ENCODE measurements around the gene MRC1. TPM values are rescaled to one million over a fixed set of nuclear protein-coding genes. Genes with fewer than 3 reads are reported as not detected.

MRC1 gene
- total RNA-seq, 2 experiments from 2014 or later, result 0.08 TPM

DNA sequence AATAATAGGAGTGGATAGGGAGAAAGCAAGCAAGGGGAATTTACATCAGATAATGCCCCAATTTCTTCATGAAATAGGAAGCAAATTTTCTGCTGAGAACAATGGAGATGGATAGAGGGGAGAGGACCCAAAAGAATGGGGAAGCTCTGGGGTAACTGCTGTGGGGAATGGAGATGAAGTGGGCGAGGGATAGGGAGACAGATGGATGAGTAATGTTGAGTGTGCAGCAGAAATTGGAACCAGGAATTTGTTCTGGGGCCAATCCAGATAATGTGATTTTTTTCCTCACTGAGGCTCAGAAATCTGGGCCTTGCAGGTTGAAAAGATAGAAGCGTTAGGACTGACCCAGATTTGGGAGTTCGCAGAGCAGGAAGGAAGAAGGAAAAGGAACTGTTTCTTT, 24.5 kb upstream of the MRC1 start:
- H3K4me3 ChIP-seq (ENCODE audit: low read length), result no peak overlapping the region
- CTCF ChIA-PET, result no interaction called here
- H3K4me1 Mint-ChIP-seq (ENCODE audit: low read depth), result no peaks in the 10 kb centered on the region
- H3K9me3 Mint-ChIP-seq, result no peaks in the 10 kb centered on the region
- H3K27ac Mint-ChIP-seq, result no peak overlapping the region
- intact Hi-C loops (cut with DNase I, micrococcal nuclease), result no loop called here
- ATAC-seq (ENCODE audit: poor library complexity) (no peak), DNase-seq (no peak)
- H3K4me3 Mint-ChIP-seq, result no peak overlapping the region
- H3K36me3 Mint-ChIP-seq (ENCODE audit: low read depth), result no peaks in the 10 kb centered on the region
- no peaks in the 10 kb centered on the region for H3K36me3 ChIP-seq (ENCODE audit: insufficient read depth, low read length)
- POLR2A ChIA-PET, result no interaction called here
- H3K27me3 ChIP-seq (ENCODE audit: control insufficient read depth in 1 of 2, insufficient read depth in 2 of 2, low read length in 2 of 2), result no peaks in the 10 kb centered on the region
- no peaks in the 10 kb centered on the region for H3K4me1 ChIP-seq (ENCODE audit: insufficient read depth, low read length)
- peaks cover 4% of the 10 kb centered on the region for H3K27me3 Mint-ChIP-seq
- no peak overlapping the region for H3K27ac ChIP-seq (ENCODE audit: low read depth in 1 of 2, low read length in 2 of 2)
- TF ChIP-seq CTCF (IDR thresholded peaks at IDR 0.05), result no peak
- no peaks in the 10 kb centered on the region for H3K9me3 ChIP-seq (ENCODE audit: control insufficient read depth in 1 of 2, insufficient read depth in 1 of 2, low read length in 2 of 2)

GRCh38 chr10:17785276-17785930, 23.7 kb upstream of the MRC1 start:
- ATAC-seq (ENCODE audit: poor library complexity) (no peak), DNase-seq (peak in 2 of 14 experiments; percentile 36 to 46)
- intact Hi-C loops (cut with DNase I, micrococcal nuclease), result no loop called here
- Histone ChIP-seq H3K27ac (ENCODE audit: low read depth in 1 of 2, low read length in 2 of 2) (no peak overlapping the region), H3K36me3 (ENCODE audit: insufficient read depth, low read length) (no peaks in the 10 kb centered on the region), H3K4me1 (ENCODE audit: insufficient read depth, low read length) (no peaks in the 10 kb centered on the region), H3K27me3 (ENCODE audit: control insufficient read depth in 1 of 2, insufficient read depth in 2 of 2, low read length in 2 of 2) (no peaks in the 10 kb centered on the region), H3K4me3 (ENCODE audit: low read length) (no peak overlapping the region), H3K9me3 (ENCODE audit: control insufficient read depth in 1 of 2, insufficient read depth in 1 of 2, low read length in 2 of 2) (no peaks in the 10 kb centered on the region)
- Mint-ChIP-seq H3K4me1 (ENCODE audit: low read depth) (no peaks in the 10 kb centered on the region), H3K36me3 (ENCODE audit: low read depth) (no peaks in the 10 kb centered on the region), H3K4me3 (no peak overlapping the region), H3K9me3 (no peaks in the 10 kb centered on the region), H3K27ac (no peak overlapping the region), H3K27me3 (peaks cover 4% of the 10 kb centered on the region)
- POLR2A ChIA-PET, result no interaction called here
- CTCF ChIA-PET, result no interaction called here
- TF ChIP-seq CTCF (IDR thresholded peaks at IDR 0.05), result no peak

GRCh38 chr10:17787087-17787961, 21.8 kb upstream of the MRC1 start:
- ATAC-seq (ENCODE audit: poor library complexity), result no peak
- Histone ChIP-seq H3K27ac (ENCODE audit: low read depth in 1 of 2, low read length in 2 of 2) (no peak overlapping the region), H3K4me3 (ENCODE audit: low read length) (no peak overlapping the region), H3K9me3 (ENCODE audit: control insufficient read depth in 1 of 2, insufficient read depth in 1 of 2, low read length in 2 of 2) (no peaks in the 10 kb centered on the region), H3K4me1 (ENCODE audit: insufficient read depth, low read length) (no peaks in the 10 kb centered on the region), H3K36me3 (ENCODE audit: insufficient read depth, low read length) (no peaks in the 10 kb centered on the region), H3K27me3 (ENCODE audit: control insufficient read depth in 1 of 2, insufficient read depth in 2 of 2, low read length in 2 of 2) (no peaks in the 10 kb centered on the region)
- ChIA-PET CTCF (no interaction called here), POLR2A (no interaction called here)
- intact Hi-C loops (cut with DNase I, micrococcal nuclease), result no loop called here
- no peak overlapping the region for H3K27ac Mint-ChIP-seq
- peaks cover 4% of the 10 kb centered on the region for H3K27me3 Mint-ChIP-seq
- no peak for TF ChIP-seq CTCF (IDR thresholded peaks at IDR 0.05)
- H3K4me3 Mint-ChIP-seq, result no peak overlapping the region
- no peak for DNase-seq
- H3K36me3 Mint-ChIP-seq (ENCODE audit: low read depth), result no peaks in the 10 kb centered on the region
- H3K9me3 Mint-ChIP-seq, result no peaks in the 10 kb centered on the region
- H3K4me1 Mint-ChIP-seq (ENCODE audit: low read depth), result no peaks in the 10 kb centered on the region

Data from CD4-positive, alpha-beta T cell (primary cell).